ENCODE results near the gene PDRG1.

GRCh38 chr20:31974296-31974695, 22.4 kb upstream of the PDRG1 start:
- no peak for TF ChIP-seq CTCF (IDR thresholded peaks at IDR 0.05; ENCODE audit: borderline replicate concordance, extremely low read depth, low read length, poor library complexity, severe bottlenecking)
- no peak for TF ChIP-seq EZH2 (IDR thresholded peaks at IDR 0.05; ENCODE audit: borderline replicate concordance, low read depth, low read length, severe bottlenecking)
